ENCODE measurements around the gene CHSY1.
"Not testable (repeated sequence)": the region's sequence is repeated elsewhere in the genome, so short reads cannot be mapped to it uniquely, and the experiment has no call there.

CHSY1 gene

GRCh38 chr15:101246391-101246790 lies 5.5 kb downstream of the CHSY1 start:
- DNase-seq (ENCODE audit: low read depth, low spot score), result no peak

GRCh38 chr15:101244889-101245668 lies 6.8 kb downstream of the CHSY1 start:
- no peak for DNase-seq (ENCODE audit: low read depth, low spot score)

GRCh38 chr15:101244036-101244781 lies 7.6 kb downstream of the CHSY1 start:
- DNase-seq (ENCODE audit: low read depth, low spot score), result no peak

DNA sequence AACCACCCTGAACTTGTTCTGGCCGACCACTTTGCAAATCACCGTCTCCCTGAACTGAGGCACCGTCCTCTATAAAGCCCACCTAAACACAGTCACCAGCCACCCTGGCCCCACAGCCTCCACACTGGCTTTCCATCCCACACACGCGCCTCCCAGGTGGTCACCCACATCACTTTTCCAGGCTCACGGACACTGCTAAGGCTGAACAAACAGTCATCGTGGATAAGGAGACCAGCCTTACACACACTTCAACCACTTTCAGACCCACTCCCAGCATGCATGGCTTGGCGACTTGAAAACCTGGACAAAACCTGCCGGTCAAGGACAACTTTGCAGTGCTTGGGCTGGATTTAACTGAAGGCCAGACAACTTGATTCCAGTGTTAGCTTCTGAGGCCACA lies 8.4 kb downstream of the CHSY1 start:
- no peak for DNase-seq (ENCODE audit: low read depth, low spot score)

DNA sequence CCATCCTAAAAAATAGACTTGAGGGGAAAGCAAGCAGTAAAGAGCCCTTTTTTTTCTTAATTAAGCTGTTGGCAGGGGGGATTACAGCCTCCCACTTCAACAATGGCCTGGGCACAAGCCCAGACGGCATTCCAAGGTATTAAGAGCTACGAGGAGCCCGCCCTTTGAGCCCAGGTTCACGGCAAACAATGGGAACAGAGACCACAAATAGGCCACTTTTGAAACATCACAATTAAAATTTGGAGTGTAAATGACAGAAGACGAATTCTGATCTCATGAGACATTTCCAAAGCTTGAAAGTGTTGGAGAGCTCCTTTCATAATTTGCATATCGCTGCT lies 8.9 kb downstream of the CHSY1 start:
- DNase-seq (ENCODE audit: low read depth, low spot score), result no peak

GRCh38 chr15:101242160-101242998 lies 9.5 kb downstream of the CHSY1 start:
- DNase-seq (ENCODE audit: low read depth, low spot score), result peak; percentile 44

- no peak for DNase-seq (ENCODE audit: low read depth, low spot score)
Measured at GRCh38 chr15:101240358-101240757, 11.5 kb downstream of the CHSY1 start.

GRCh38 chr15:101239724-101240136 lies 12.1 kb downstream of the CHSY1 start:
- DNase-seq (ENCODE audit: low read depth, low spot score), result no peak

DNA sequence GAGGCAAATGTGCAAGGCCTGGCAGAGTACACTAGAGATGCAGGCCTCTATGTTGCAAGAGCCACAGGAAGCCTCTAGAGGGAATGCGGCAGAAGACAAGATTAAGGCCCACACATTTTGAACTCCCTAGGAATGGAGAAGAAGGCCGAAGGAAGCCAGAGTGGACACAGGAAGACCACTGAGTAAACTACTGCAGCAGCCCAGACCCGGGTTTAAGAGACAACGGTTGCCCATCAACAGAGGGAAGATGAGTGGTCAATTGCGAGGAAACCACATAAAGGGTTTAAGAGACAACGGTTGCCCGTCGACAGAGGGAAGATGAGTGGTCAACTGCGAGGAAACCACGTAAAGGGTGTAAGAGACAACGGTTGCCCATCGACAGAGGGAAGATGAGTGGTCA lies 14.6 kb downstream of the CHSY1 start:
- no peak for DNase-seq (ENCODE audit: low read depth, low spot score)

DNA sequence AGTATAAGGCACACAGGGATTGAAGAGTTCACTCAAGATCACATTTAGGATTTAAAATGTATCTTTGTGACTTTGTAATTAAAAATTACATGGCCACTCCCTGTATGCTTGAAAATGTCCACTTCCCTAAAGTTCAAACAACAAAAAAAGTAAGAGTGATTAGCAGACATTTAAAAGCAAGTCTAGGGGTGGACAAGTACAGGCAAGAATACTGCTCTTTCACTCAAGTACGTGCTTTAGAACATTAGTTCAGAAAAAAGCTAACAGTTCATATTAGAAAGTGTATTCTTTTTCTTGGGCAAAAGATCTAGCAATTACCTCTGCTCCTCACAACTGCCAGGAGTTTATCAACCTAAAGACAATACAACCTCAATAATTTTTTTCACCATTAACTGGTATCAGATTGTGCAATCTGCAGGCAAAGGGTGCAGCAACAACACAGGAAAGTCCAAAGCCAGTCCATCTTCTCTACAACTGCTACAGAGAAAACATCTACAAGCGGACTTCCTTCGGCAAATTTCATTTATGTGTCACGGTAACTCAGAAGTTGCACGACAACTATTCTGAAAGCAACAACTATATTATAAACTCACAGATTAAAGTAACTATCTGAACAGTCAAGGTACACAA lies 18.1 kb downstream of the CHSY1 start:
- DNase-seq (ENCODE audit: low read depth, low spot score), result no peak

DNA sequence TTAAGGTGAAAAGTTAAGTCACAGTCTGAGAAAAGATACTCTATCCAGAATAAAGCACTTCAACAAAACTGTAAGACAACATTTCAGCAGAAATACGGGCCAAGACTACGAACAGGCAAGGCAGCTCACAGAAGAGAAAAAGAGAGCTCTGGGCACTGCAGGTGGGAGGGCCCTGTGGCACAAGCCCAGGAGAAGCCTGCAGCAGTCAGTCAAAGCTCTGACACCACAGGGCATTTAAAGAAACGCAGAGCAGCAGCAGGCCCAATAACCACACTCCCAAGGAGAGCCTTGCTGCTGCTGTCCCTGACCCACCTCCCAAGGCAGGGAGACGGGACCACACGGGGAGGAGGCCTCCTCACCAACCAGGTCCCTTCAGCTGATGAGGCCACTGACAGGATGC lies 19.2 kb downstream of the CHSY1 start:
- no peak for DNase-seq (ENCODE audit: low read depth, low spot score)

DNA sequence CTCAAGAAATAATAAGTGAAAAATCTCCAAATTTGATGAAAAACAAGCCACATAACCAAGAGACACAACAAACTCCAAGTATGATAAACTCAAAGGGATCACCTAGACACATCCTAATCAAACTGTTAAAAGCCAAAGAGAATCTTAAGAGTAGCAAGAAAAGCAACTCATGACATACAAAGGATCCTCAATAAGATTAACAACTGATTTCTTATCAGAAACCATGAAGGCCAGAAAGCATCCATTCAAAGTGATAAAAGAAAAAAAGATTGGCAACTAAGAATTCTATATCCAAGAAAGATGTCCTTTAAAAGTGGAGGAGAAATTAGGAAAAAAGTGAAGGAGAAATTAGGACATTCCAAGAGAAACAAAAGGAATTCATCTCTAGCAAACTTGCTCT lies 23.5 kb downstream of the CHSY1 start:
- DNase-seq (ENCODE audit: low read depth, low spot score), result no peak

DNA sequence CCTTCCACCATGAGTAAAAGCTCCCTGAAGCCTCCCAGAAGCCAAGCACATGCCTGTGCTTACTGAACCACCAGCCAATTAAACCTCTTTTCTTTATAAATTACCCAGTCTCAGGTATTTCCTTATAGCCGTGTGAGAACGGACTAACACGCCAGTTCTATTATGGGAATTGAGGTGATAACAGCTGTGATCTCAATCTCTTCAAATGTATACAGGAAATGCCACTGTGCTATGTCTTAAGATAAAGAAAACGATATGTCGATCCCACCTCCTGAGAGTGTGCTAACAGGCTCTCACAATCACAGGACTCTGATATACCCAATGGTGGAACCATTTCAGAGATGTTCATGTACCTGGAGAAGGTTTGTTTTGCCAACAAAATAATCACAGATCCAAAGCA lies 26.2 kb downstream of the CHSY1 start:
- no peak for DNase-seq (ENCODE audit: low read depth, low spot score)

- no peak for DNase-seq (ENCODE audit: low read depth, low spot score)
Measured at GRCh38 chr15:101221902-101222301, 29.9 kb downstream of the CHSY1 start.

DNA sequence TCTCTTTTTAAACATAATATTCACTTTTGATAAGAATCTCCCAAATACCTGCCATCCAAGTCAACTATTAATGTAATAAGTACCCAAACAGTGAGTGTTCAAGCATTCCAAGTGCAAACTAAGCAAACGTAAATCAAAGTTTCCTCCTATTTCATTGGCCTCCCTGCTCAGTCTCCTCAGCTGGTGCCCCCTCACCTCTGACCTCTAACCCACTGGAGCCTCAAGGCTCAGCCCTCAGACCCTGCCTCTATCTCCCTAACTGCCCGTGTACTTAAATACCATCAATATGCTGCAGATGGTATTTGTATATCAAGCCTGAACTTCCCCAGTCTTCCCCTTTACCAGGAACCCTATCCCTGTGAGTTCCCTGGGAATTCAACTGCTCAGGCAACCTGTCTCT lies 31.8 kb downstream of the CHSY1 start:
- no peak for DNase-seq (ENCODE audit: low read depth, low spot score)

GRCh38 chr15:101219441-101219840 lies 32.4 kb downstream of the CHSY1 start:
- no peak for DNase-seq (ENCODE audit: low read depth, low spot score)

- no peak for DNase-seq (ENCODE audit: low read depth, low spot score)
Measured at GRCh38 chr15:101217446-101217845, 34.4 kb downstream of the CHSY1 start.

DNA sequence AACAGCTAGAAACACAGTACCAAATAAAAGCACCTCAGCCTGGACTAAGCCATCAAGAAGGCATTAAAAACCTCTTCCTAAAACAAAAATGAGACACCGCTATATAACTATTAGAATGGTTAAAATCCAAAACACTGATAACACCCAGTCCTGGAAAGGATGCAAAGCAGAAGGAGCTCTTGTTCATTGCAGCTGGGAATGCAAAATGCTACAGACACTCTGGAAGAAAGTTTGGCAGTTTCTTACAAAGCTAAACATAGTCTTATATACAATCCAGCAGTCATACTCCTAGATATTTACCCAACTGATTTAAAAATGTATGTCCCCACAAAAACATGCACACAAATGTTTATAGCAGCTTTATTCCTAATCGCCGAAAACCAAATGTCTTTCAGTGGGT lies 35.7 kb downstream of the CHSY1 start:
- no peak for DNase-seq (ENCODE audit: low read depth, low spot score)

- DNase-seq (ENCODE audit: low read depth, low spot score), result no peak
Measured at GRCh38 chr15:101215681-101216080, 36.2 kb downstream of the CHSY1 start.

- not testable (repeated sequence) for DNase-seq (ENCODE audit: low read depth, low spot score)
Measured at GRCh38 chr15:101214435-101215097, 37.3 kb downstream of the CHSY1 start.

GRCh38 chr15:101213570-101213969 lies 38.3 kb downstream of the CHSY1 start:
- DNase-seq (ENCODE audit: low read depth, low spot score), result no peak

All from activated CD4-positive, CD25-positive, alpha-beta regulatory T cell treated with anti-CD3 and anti-CD28 coated beads, Interleukin-2, amount 50 U/mL, for 16 hours (primary cell).